SK-N-MC (cell line): ENCODE results near the gene CLPSL1.

Experiments used
- EZH2 ChIP-seq: fragments of 200-600 bp; sonication (generic); IDR thresholded peaks from one replicate; pipeline ENCODE4 v1.6.1; 2017; ENCODE audit warnings: antibody characterized with exemption
- FOXP2 ChIP-seq: optimal IDR thresholded peaks from 2 replicates; pipeline ENCODE3; 2011; ENCODE audit warnings: mild to moderate bottlenecking, moderate library complexity; ENCODE audit not compliant: insufficient read depth; ENCODE audit errors: extremely low read length, control extremely low read depth

- TF ChIP-seq EZH2 (no peak), FOXP2 (no peak)
Measured at GRCh38 chr6:35755278-35755924, 25.4 kb upstream of the CLPSL1 start.
